Esophagus squamous epithelium (tissue), 5 donors: ENCODE results near the gene PTDSS2. TPM values are rescaled to one million over a fixed set of nuclear protein-coding genes. Genes with fewer than 3 reads are reported as not detected.

Source experiments
- DNase-seq: peaks from one replicate; lab custom pipeline; 2025; lab: John Stamatoyannopoulos, UW
- H3K27ac ChIP-seq, 4 donors: fragments of 200-600 bp; sonication (generic); one replicate each; pipeline ENCODE4 v1.5.1; 2016 to 2019; ENCODE audit warnings: mild to moderate bottlenecking in 1 of 4
- H3K27me3 ChIP-seq, 4 donors: fragments of 200-600 bp; sonication (generic); 1 replicate in 3 of 4; 2 replicates in 1 of 4; pipeline versions ENCODE4 v1.5.1 to v1.6.0; 2017 to 2021; ENCODE audit warnings: antibody characterized with exemption in 1 of 4
- H3K36me3 ChIP-seq, 3 donors: fragments of 200-600 bp; sonication (generic); one replicate each; pipeline ENCODE4 v1.5.1; 2016 to 2019
- H3K4me1 ChIP-seq, 3 donors: fragments of 200-600 bp; sonication (generic); one replicate each; pipeline ENCODE4 v1.5.1; 2017 to 2019
- H3K4me3 ChIP-seq, 4 donors: fragments of 200-600 bp; sonication (generic); 1 replicate in 3 of 4; 2 replicates in 1 of 4; pipeline ENCODE4 v1.5.1; 2016 to 2019; ENCODE audit warnings: mild to moderate bottlenecking in 2 of 4, moderate library complexity in 1 of 4
- H3K9me3 ChIP-seq, 3 donors: fragments of 200-600 bp; sonication (generic); one replicate each; pipeline ENCODE4 v1.5.1; 2016 to 2019
- POLR2A ChIP-seq, 4 donors: fragments of 450-650 bp; IDR thresholded peaks; one replicate each; pipeline ENCODE4 v1.6.1; 2017; ENCODE audit warnings: antibody characterized with exemption in 4 of 4, mild to moderate bottlenecking in 4 of 4, moderate library complexity in 3 of 4
- WGBS, 2 donors: methylation state at CpG; one replicate each; pipeline ENCODE4 v1.1.5; 2018; 5-methylcytosine and 5-hydroxymethylcytosine counted together
- intact Hi-C: fragments of 100-400 bp; cut with DNase I; formaldehyde crosslinking; loops from one replicate; pipeline ENCODE4 v1.15.0; 2022
- total RNA-seq, 4 donors: library from RNA; depleted of rRNA; stranded (reverse); fragments of >200 nt; gene quantifications; one replicate each; pipeline ENCODE4 v1.1.0, GENCODE V29; 2016
- TF ChIP-seq, protein P1 (sequence below), 6 experiments: fragments of 450-650 bp in 4 of 6; fragments of 200-600 bp in 2 of 6; sonication (generic) in 2 of 6; IDR thresholded peaks; one replicate each; pipeline ENCODE4 v1.5.1; 2016 to 2019; ENCODE audit warnings: antibody characterized with exemption in 6 of 6, mild to moderate bottlenecking in 4 of 6, moderate library complexity in 4 of 6
- donor health status: DM: yes; HTN: yes; CAD: no.

Gene PTDSS2
- total RNA-seq, 4 donors from 2014 or later, result 15.8 to 34.3 (median 22.8) TPM

GRCh38 chr11:429931-430456, 20.1 kb upstream of the PTDSS2 start:
- intact Hi-C loops, result no loop called here
- Histone ChIP-seq H3K36me3 (peaks cover 0 to 25% (median 0%) of the 10 kb centered on the region in 3 donors), H3K4me1 (no peaks in the 10 kb centered on the region), H3K9me3 (no peaks in the 10 kb centered on the region), H3K4me3 (no peak overlapping the region), H3K27me3 (no peaks in the 10 kb centered on the region), H3K27ac (no peak overlapping the region)
- TF ChIP-seq POLR2A (IDR thresholded peaks at IDR 0.05), result no peak
- TF ChIP-seq, protein P1, sequence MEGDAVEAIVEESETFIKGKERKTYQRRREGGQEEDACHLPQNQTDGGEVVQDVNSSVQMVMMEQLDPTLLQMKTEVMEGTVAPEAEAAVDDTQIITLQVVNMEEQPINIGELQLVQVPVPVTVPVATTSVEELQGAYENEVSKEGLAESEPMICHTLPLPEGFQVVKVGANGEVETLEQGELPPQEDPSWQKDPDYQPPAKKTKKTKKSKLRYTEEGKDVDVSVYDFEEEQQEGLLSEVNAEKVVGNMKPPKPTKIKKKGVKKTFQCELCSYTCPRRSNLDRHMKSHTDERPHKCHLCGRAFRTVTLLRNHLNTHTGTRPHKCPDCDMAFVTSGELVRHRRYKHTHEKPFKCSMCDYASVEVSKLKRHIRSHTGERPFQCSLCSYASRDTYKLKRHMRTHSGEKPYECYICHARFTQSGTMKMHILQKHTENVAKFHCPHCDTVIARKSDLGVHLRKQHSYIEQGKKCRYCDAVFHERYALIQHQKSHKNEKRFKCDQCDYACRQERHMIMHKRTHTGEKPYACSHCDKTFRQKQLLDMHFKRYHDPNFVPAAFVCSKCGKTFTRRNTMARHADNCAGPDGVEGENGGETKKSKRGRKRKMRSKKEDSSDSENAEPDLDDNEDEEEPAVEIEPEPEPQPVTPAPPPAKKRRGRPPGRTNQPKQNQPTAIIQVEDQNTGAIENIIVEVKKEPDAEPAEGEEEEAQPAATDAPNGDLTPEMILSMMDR (IDR thresholded peaks at IDR 0.05), result no peak
- 36 to 69% methylated on average over 3 of the region's 25 CpGs for WGBS, 2 donors
- DNase-seq, result no peak

GRCh38 chr11:431921-432320, 18.2 kb upstream of the PTDSS2 start:
- H3K27me3 ChIP-seq, result no peaks in the 10 kb centered on the region
- peaks cover 0 to 25% (median 0%) of the 10 kb centered on the region in 3 donors for H3K36me3 ChIP-seq
- TF ChIP-seq, protein P1 (IDR thresholded peaks at IDR 0.05), result no peak
- no peak for TF ChIP-seq POLR2A (IDR thresholded peaks at IDR 0.05)
- no peaks in the 10 kb centered on the region for H3K9me3 ChIP-seq
- H3K27ac ChIP-seq, result no peak overlapping the region
- intact Hi-C loops, result no loop called here
- no peak overlapping the region for H3K4me3 ChIP-seq
- 82 to 90% methylated on average over 2 to 5 of the region's 13 CpGs for WGBS, 2 donors
- no peak for DNase-seq
- H3K4me1 ChIP-seq, result no peaks in the 10 kb centered on the region

GRCh38 chr11:432501-433100, 17.5 kb upstream of the PTDSS2 start:
- Histone ChIP-seq H3K4me3 (no peak overlapping the region), H3K27me3 (peaks cover 0 to 6% (median 0%) of the 10 kb centered on the region in 4 donors), H3K27ac (no peak overlapping the region), H3K9me3 (no peaks in the 10 kb centered on the region), H3K36me3 (peaks cover 0 to 25% (median 0%) of the 10 kb centered on the region in 3 donors), H3K4me1 (no peaks in the 10 kb centered on the region)
- no peak for TF ChIP-seq POLR2A (IDR thresholded peaks at IDR 0.05)
- TF ChIP-seq, protein P1 (IDR thresholded peaks at IDR 0.05), result no peak
- intact Hi-C loops, result no loop called here
- WGBS, 2 donors, result 71 to 90% methylated on average over 2 to 6 of the region's 20 CpGs
- no peak for DNase-seq

DNA sequence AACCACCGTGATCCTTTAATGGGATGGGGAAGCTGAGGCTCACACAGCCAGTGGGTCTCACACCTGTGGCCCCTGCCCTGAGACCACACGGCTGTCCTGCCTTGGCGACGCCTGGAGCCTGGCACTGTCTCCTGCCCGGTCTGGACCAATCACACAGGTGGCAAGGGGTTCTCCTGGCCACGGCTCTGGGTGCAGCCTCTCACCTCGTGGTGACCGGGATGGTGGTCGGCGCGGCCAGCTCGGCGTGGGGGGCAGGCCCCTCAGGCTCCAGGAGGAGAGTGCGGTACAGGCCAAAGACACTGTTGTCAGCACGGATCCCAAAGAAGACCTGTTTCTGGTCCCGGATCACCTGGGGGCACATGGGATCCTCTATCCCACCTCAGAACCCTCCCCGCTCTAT, 17.0 kb upstream of the PTDSS2 start:
- TF ChIP-seq, protein P1 (IDR thresholded peaks at IDR 0.05), result no peak
- no peak for TF ChIP-seq POLR2A (IDR thresholded peaks at IDR 0.05)
- no peak overlapping the region for H3K4me3 ChIP-seq
- WGBS, 2 donors, result 88 to 95% methylated on average over 7 to 10 of the region's 17 CpGs
- peaks cover 0 to 6% (median 0%) of the 10 kb centered on the region in 4 donors for H3K27me3 ChIP-seq
- peaks cover 0 to 25% (median 0%) of the 10 kb centered on the region in 3 donors for H3K36me3 ChIP-seq
- no peaks in the 10 kb centered on the region for H3K4me1 ChIP-seq
- intact Hi-C loops, result no loop called here
- H3K9me3 ChIP-seq, result no peaks in the 10 kb centered on the region
- no peak overlapping the region for H3K27ac ChIP-seq
- DNase-seq, result no peak

- H3K27me3 ChIP-seq, result peaks cover 0 to 6% (median 0%) of the 10 kb centered on the region in 4 donors
- H3K27ac ChIP-seq, result no peak overlapping the region
- intact Hi-C loops, result no loop called here
- H3K4me3 ChIP-seq, result no peak overlapping the region
- 92 to 93% methylated on average over 2 to 5 of the region's 20 CpGs for WGBS, 2 donors
- DNase-seq, result no peak
- H3K36me3 ChIP-seq, result peaks cover 0 to 25% (median 0%) of the 10 kb centered on the region in 3 donors
- H3K4me1 ChIP-seq, result no peaks in the 10 kb centered on the region
- TF ChIP-seq POLR2A (IDR thresholded peaks at IDR 0.05), result no peak
- TF ChIP-seq, protein P1 (IDR thresholded peaks at IDR 0.05), result no peak
- no peaks in the 10 kb centered on the region for H3K9me3 ChIP-seq
Observed at GRCh38 chr11:433641-434040, 16.4 kb upstream of the PTDSS2 start.
